SK-N-SH treated with all-trans-retinoic acid at 6 μM for 48 hours (cell line): ENCODE results near the gene CSHL1.
"Not testable (repeated sequence)": the region's sequence is repeated elsewhere in the genome, so short reads cannot be mapped to it uniquely, and the experiment has no call there.

Experiments used
- ATAC-seq: fragments of 200-7000 bp; cut with Tn5 transposase; 3 replicates; pipeline ENCODE4 v1.9.1; 2020; ENCODE audit warnings: mild to moderate bottlenecking, moderate library complexity
- BACH2 ChIP-seq: fragments of 250-450 bp; sonication (Bioruptor Pico); IDR thresholded peaks from 2 replicates; pipeline ENCODE4 v1.9.0; 2021; ENCODE audit warnings: mild to moderate bottlenecking, borderline replicate concordance
- CSDC2 ChIP-seq: fragments of 250-450 bp; sonication (Bioruptor Pico); IDR thresholded peaks from 2 replicates; pipeline ENCODE4 v1.5.0; 2020; ENCODE audit warnings: mild to moderate bottlenecking, moderate library complexity
- ESRRG ChIP-seq: fragments of 250-450 bp; sonication (Bioruptor Pico); IDR thresholded peaks from 2 replicates; pipeline ENCODE4 v1.6.1; 2021; ENCODE audit warnings: mild to moderate bottlenecking
- GLIS3 ChIP-seq: fragments of 250-450 bp; sonication (Bioruptor Pico); IDR thresholded peaks from 2 replicates; pipeline ENCODE4 v1.5.0; 2020; ENCODE audit warnings: mild to moderate bottlenecking, moderate library complexity
- ISL1 ChIP-seq: fragments of 250-450 bp; sonication (Bioruptor Pico); IDR thresholded peaks from 2 replicates; pipeline ENCODE4 v2.1.2; 2022; ENCODE audit warnings: mild to moderate bottlenecking, moderate library complexity
- OSR1 ChIP-seq: fragments of 250-450 bp; sonication (Bioruptor Pico); IDR thresholded peaks from 2 replicates; pipeline ENCODE4 v1.8.0; 2022; ENCODE audit warnings: moderate library complexity, mild to moderate bottlenecking, inconsistent platforms
- PPARA ChIP-seq: fragments of 250-450 bp; sonication (Bioruptor Pico); IDR thresholded peaks from 2 replicates; pipeline ENCODE4 v1.5.0; 2020; ENCODE audit warnings: mild to moderate bottlenecking, borderline replicate concordance
- RARB ChIP-seq: fragments of 250-450 bp; sonication (Bioruptor Pico); IDR thresholded peaks from 2 replicates; pipeline ENCODE4 v1.8.0; 2021; ENCODE audit warnings: mild to moderate bottlenecking, moderate library complexity
- SNAI2 ChIP-seq: fragments of 250-450 bp; sonication (Bioruptor Pico); IDR thresholded peaks from 2 replicates; pipeline ENCODE4 v1.5.0; 2020; ENCODE audit warnings: mild to moderate bottlenecking, moderate library complexity
- TCF4 ChIP-seq: fragments of 250-450 bp; sonication (Bioruptor Pico); IDR thresholded peaks from 2 replicates; pipeline ENCODE4 v1.8.0; 2021; ENCODE audit warnings: mild to moderate bottlenecking, moderate library complexity, borderline replicate concordance
- TOX ChIP-seq: fragments of 250-450 bp; sonication (Bioruptor Pico); IDR thresholded peaks from 2 replicates; pipeline ENCODE4 v1.8.0; 2021; ENCODE audit warnings: mild to moderate bottlenecking, moderate library complexity, borderline replicate concordance
- ZFP3 ChIP-seq: fragments of 250-450 bp; sonication (Bioruptor Pico); IDR thresholded peaks from 2 replicates; pipeline ENCODE4 v1.5.0; 2020; ENCODE audit warnings: mild to moderate bottlenecking, moderate library complexity
- ZFP30 ChIP-seq: fragments of 450-650 bp; formaldehyde crosslinking; IDR thresholded peaks from 2 replicates; pipeline ENCODE4 v1.5.0; 2022; ENCODE audit warnings: mild to moderate bottlenecking, moderate library complexity
- ZNF565 ChIP-seq: fragments of 450-650 bp; formaldehyde crosslinking; conservative IDR thresholded peaks from 2 replicates; pipeline ENCODE4 v1.5.0; 2020; ENCODE audit warnings: low read depth, mild to moderate bottlenecking, moderate library complexity
- ZNF70 ChIP-seq: fragments of 450-650 bp; formaldehyde crosslinking; IDR thresholded peaks from 2 replicates; pipeline ENCODE4 v1.5.0; 2020; ENCODE audit warnings: mild to moderate bottlenecking, moderate library complexity
- ZNF8 ChIP-seq: fragments of 450-650 bp; formaldehyde crosslinking; IDR thresholded peaks from 2 replicates; pipeline ENCODE4 v1.5.0; 2020; ENCODE audit warnings: mild to moderate bottlenecking, moderate library complexity
- TF ChIP-seq, protein P1 (sequence below): fragments of 250-450 bp; sonication (Bioruptor Pico); IDR thresholded peaks from 2 replicates; pipeline ENCODE4 v1.8.0; 2020; ENCODE audit warnings: mild to moderate bottlenecking, moderate library complexity, borderline replicate concordance
- TF ChIP-seq, protein P2 (sequence below): fragments of 250-450 bp; sonication (Bioruptor Pico); IDR thresholded peaks from 2 replicates; pipeline ENCODE4 v1.5.1; 2021; ENCODE audit warnings: mild to moderate bottlenecking, moderate library complexity
- TF ChIP-seq, protein P3 (sequence below): fragments of 250-450 bp; sonication (Bioruptor Pico); IDR thresholded peaks from 2 replicates; pipeline ENCODE4 v1.5.1; 2020; ENCODE audit warnings: low read depth, mild to moderate bottlenecking, moderate library complexity
- TF ChIP-seq, protein P4 (sequence below): fragments of 250-450 bp; sonication (Bioruptor Pico); IDR thresholded peaks from 2 replicates; pipeline ENCODE4 v1.8.0; 2021; ENCODE audit warnings: low read depth, mild to moderate bottlenecking, moderate library complexity, borderline replicate concordance

Gene CSHL1

DNA sequence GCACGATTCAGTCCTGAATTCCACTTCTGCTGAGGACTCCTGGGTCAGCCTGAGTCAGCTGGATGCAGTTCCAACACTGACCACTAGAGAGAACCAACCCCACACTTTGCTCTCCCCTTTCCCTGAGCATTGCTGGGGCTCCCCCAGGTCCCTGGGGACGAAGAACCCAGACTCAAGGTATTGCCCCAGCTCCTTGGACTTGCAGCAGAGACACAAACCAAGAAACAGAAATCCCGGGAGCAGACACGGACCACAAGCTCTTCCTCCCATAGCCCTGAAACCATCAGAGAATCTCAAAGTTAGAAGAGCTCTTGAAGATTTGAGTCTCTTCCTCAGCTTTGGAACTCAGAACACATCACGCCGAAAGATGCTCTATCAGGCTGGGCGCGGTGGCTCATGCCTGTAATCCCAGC lies 8.3 kb upstream of the CSHL1 start:
- TF ChIP-seq ZNF8 (CRISPR knock-in tag): no peak
- no peak for TF ChIP-seq ZFP3 (CRISPR knock-in tag)
- no peak for TF ChIP-seq TCF4 (CRISPR knock-in tag)
- TF ChIP-seq GLIS3 (CRISPR knock-in tag): no peak
- TF ChIP-seq, protein P1, sequence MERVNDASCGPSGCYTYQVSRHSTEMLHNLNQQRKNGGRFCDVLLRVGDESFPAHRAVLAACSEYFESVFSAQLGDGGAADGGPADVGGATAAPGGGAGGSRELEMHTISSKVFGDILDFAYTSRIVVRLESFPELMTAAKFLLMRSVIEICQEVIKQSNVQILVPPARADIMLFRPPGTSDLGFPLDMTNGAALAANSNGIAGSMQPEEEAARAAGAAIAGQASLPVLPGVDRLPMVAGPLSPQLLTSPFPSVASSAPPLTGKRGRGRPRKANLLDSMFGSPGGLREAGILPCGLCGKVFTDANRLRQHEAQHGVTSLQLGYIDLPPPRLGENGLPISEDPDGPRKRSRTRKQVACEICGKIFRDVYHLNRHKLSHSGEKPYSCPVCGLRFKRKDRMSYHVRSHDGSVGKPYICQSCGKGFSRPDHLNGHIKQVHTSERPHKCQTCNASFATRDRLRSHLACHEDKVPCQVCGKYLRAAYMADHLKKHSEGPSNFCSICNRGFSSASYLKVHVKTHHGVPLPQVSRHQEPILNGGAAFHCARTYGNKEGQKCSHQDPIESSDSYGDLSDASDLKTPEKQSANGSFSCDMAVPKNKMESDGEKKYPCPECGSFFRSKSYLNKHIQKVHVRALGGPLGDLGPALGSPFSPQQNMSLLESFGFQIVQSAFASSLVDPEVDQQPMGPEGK: no peak
- TF ChIP-seq ZFP30 (CRISPR knock-in tag): no peak
- no peak for TF ChIP-seq ZNF70 (CRISPR knock-in tag)
- ATAC-seq: peak; percentile 96

DNA sequence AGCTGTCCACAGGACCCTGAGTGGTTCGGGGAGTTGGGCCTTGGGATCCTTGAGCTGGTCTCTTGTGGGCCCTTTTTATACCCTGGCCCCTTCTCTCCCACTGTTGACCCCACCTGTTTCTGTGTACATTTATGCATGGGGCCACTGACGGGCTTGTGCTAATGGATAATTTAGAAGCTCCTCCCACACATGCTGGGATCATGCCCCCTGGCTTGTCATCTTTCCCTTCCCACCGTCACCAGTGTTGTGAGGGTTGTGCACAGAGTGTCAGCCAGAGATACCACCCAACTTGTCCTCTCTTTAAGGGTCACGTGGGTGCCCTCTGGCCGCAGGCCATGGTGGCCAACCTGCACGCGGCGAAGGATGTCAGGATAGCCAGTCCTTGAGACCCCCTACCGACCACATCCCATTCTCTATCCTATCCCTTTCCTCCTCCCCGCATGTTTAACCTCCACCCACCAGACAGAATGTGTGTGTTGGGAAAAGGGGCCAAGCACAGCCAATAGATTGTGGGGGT lies 7.8 kb upstream of the CSHL1 start, which contains the start of gene GH1:
TSS of gene GH1 (minus strand) at position 51 of the 517 bp plus-strand sequence. CDS start 63 bp downstream, outside the sequence.
- ATAC-seq: not testable (repeated sequence)

DNA sequence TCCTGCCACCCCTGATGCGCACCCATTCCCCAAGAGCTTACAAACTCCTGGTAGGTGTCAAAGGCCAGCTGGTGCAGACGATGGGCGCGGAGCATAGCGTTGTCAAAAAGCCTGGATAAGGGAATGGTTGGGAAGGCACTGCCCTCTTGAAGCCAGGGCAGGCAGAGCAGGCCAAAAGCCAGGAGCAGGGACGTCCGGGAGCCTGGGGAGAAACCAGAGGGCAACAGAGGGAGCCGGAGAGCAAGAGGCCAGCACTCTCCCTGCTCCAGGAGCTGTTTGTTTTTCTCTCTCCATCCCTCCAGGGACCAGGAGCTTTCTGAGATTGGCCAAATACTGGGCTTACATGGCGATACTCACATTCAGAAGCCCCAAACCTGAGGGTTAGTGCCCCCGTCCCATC lies 7.2 kb upstream of the CSHL1 start:
- TF ChIP-seq RARB (CRISPR knock-in tag) (no peak), ESRRG (CRISPR knock-in tag) (no peak), ISL1 (CRISPR knock-in tag) (no peak), GLIS3 (CRISPR knock-in tag) (no peak), ZNF565 (CRISPR knock-in tag) (no peak), ZNF8 (CRISPR knock-in tag) (no peak), ZNF70 (CRISPR knock-in tag) (no peak), CSDC2 (no peak), ZFP30 (CRISPR knock-in tag) (no peak), PPARA (no peak), BACH2 (CRISPR knock-in tag) (no peak)
- TF ChIP-seq, protein P2, sequence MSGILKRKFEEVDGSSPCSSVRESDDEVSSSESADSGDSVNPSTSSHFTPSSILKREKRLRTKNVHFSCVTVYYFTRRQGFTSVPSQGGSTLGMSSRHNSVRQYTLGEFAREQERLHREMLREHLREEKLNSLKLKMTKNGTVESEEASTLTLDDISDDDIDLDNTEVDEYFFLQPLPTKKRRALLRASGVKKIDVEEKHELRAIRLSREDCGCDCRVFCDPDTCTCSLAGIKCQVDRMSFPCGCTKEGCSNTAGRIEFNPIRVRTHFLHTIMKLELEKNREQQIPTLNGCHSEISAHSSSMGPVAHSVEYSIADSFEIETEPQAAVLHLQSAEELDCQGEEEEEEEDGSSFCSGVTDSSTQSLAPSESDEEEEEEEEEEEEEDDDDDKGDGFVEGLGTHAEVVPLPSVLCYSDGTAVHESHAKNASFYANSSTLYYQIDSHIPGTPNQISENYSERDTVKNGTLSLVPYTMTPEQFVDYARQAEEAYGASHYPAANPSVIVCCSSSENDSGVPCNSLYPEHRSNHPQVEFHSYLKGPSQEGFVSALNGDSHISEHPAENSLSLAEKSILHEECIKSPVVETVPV (CRISPR knock-in tag): no peak
- TF ChIP-seq, protein P3, sequence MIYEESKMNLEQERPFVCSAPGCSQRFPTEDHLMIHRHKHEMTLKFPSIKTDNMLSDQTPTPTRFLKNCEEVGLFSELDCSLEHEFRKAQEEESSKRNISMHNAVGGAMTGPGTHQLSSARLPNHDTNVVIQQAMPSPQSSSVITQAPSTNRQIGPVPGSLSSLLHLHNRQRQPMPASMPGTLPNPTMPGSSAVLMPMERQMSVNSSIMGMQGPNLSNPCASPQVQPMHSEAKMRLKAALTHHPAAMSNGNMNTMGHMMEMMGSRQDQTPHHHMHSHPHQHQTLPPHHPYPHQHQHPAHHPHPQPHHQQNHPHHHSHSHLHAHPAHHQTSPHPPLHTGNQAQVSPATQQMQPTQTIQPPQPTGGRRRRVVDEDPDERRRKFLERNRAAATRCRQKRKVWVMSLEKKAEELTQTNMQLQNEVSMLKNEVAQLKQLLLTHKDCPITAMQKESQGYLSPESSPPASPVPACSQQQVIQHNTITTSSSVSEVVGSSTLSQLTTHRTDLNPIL: no peak
- TF ChIP-seq, protein P4, sequence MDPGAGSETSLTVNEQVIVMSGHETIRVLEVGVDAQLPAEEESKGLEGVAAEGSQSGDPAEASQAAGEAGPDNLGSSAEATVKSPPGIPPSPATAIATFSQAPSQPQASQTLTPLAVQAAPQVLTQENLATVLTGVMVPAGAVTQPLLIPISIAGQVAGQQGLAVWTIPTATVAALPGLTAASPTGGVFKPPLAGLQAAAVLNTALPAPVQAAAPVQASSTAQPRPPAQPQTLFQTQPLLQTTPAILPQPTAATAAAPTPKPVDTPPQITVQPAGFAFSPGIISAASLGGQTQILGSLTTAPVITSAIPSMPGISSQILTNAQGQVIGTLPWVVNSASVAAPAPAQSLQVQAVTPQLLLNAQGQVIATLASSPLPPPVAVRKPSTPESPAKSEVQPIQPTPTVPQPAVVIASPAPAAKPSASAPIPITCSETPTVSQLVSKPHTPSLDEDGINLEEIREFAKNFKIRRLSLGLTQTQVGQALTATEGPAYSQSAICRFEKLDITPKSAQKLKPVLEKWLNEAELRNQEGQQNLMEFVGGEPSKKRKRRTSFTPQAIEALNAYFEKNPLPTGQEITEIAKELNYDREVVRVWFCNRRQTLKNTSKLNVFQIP (CRISPR knock-in tag): no peak
- TF ChIP-seq, protein P1: no peak
- ATAC-seq: no peak

DNA sequence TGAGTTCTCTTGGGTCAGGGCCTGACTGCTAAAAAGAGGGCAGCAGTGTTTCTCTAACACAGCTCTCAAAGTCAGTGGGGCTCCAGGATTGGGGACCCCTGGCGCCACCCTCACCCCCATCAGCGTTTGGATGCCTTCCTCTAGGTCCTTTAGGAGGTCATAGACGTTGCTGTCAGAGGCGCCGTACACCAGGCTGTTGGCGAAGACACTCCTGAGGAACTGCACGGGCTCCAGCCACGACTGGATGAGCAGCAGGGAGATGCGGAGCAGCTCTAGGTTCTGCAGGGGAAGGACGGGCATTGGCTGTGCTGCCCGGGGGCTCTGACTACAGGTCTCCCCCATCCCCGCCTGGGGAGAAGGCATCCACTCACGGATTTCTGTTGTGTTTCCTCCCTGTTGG lies 6.6 kb upstream of the CSHL1 start:
- no peak for TF ChIP-seq SNAI2 (CRISPR knock-in tag)
- no peak for TF ChIP-seq ZNF8 (CRISPR knock-in tag)
- no peak for TF ChIP-seq ZFP3 (CRISPR knock-in tag)
- no peak for TF ChIP-seq CSDC2
- no peak for TF ChIP-seq PPARA
- TF ChIP-seq, protein P1: no peak
- no peak for TF ChIP-seq TOX (CRISPR knock-in tag)
- no peak for TF ChIP-seq RARB (CRISPR knock-in tag)
- TF ChIP-seq ZNF70 (CRISPR knock-in tag): no peak
- TF ChIP-seq OSR1: no peak

DNA sequence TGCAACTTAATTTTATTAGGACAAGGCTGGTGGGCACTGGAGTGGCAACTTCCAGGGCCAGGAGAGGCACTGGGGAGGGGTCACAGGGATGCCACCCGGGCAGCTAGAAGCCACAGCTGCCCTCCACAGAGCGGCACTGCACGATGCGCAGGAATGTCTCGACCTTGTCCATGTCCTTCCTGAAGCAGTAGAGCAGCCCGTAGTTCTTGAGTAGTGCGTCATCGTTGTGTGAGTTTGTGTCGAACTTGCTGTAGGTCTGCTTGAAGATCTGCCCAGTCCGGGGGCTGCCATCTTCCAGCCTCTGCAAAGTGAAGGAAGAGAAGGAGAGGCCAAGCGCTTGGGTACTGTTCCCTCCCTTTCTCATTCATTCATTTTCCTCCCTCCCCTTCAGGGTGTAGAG lies 6.1 kb upstream of the CSHL1 start:
- ATAC-seq: not testable (repeated sequence)

More for the DNA sequence above, 6.6 kb upstream of the CSHL1 start:
- ATAC-seq: no peak
